ENCODE measurements around the gene PRKCQ. TPM values are rescaled to one million over a fixed set of nuclear protein-coding genes. Genes with fewer than 3 reads are reported as not detected.
"Not testable (repeated sequence)": the region's sequence is repeated elsewhere in the genome, so short reads cannot be mapped to it uniquely, and the experiment has no call there.

Gene PRKCQ
- total RNA-seq, 2 experiments from 2014 or later, result 62.6 to 69.5 TPM

- POLR2A ChIA-PET, result no interaction called here
- H3K9me3 Mint-ChIP-seq, result peaks cover 30% of the 10 kb centered on the region
- no peak for DNase-seq
- H3K36me3 Mint-ChIP-seq (ENCODE audit: low read depth), result peaks cover 35% of the 10 kb centered on the region
- no peak overlapping the region for H3K27ac Mint-ChIP-seq
- no peak overlapping the region for H3K4me3 Mint-ChIP-seq
- H3K4me1 Mint-ChIP-seq, result no peaks in the 10 kb centered on the region
- CTCF ChIA-PET, result interaction anchor here (1.5 kb wide), 1 partner anchor 12 kb away, joined by 5 read pairs; no protein-coding TSS in a partner anchor
- no peaks in the 10 kb centered on the region for H3K27me3 Mint-ChIP-seq
These were observed 186.9 kb downstream of the PRKCQ start for GRCh38 chr10:6393168-6393567.

GRCh38 chr10:6390213-6390845 lies 189.7 kb downstream of the PRKCQ start:
- H3K27ac Mint-ChIP-seq, result no peak overlapping the region
- no peaks in the 10 kb centered on the region for H3K27me3 Mint-ChIP-seq
- no peak overlapping the region for H3K4me3 Mint-ChIP-seq
- DNase-seq, result no peak
- CTCF ChIA-PET, result interaction anchor here (0.6 to 2.7 kb wide), 6 partner anchors 11 to 227 kb away, joined by 3 to 13 read pairs (median 4); partner anchors contain the start of gene PFKFB3
- peaks cover 40% of the 10 kb centered on the region for H3K36me3 Mint-ChIP-seq (ENCODE audit: low read depth)
- H3K4me1 Mint-ChIP-seq, result peaks cover 7% of the 10 kb centered on the region
- POLR2A ChIA-PET, result no interaction called here
- H3K9me3 Mint-ChIP-seq, result peaks cover 42% of the 10 kb centered on the region

DNA sequence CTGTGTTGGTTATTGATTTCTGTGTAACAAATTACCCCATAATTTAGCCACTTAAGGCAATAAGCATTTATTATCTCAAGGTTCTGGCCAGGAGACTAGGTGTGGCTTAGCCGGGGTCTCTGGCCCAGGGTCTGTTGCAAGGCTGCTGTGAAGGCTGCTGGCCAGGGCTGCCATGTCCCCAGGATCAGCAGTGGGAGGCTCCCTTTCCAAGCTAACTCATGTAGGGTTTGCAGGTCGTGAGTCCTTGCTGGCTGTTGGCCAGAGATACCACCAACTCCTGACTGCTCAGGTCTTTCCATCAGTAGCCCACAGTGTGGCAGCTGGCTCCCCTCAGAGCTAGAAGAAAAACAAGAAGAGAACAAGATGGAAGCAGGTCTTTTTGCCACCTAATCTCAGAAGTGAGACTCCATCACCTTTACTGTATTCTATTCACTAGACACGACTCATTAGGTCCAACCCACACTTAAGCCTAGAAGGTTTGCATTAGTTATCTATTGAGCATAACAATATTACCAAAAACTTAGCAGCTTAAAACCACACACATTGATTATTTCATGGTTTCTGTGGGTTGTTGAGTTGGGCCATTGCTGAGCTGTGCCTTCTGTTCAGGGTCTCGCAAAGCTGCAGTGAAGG lies 191.7 kb downstream of the PRKCQ start:
- DNase-seq, result no peak
- Mint-ChIP-seq H3K4me1 (peaks cover 13% of the 10 kb centered on the region), H3K4me3 (no peak overlapping the region), H3K27ac (no peak overlapping the region), H3K9me3 (peaks cover 42% of the 10 kb centered on the region), H3K27me3 (no peaks in the 10 kb centered on the region), H3K36me3 (ENCODE audit: low read depth) (peaks cover 37% of the 10 kb centered on the region)
- ChIA-PET POLR2A (no interaction called here), CTCF (interaction anchor here (0.5 to 2.7 kb wide), 6 partner anchors 13 to 199 kb away, joined by 3 to 13 read pairs (median 4); partner anchors contain the start of gene PFKFB3)

GRCh38 chr10:6386960-6387359 lies 193.1 kb downstream of the PRKCQ start:
- ChIA-PET CTCF (no interaction called here), POLR2A (no interaction called here)
- Mint-ChIP-seq H3K4me1 (peaks cover 26% of the 10 kb centered on the region), H3K9me3 (peaks cover 42% of the 10 kb centered on the region), H3K27me3 (no peaks in the 10 kb centered on the region), H3K4me3 (no peak overlapping the region), H3K27ac (no peak overlapping the region), H3K36me3 (ENCODE audit: low read depth) (peaks cover 39% of the 10 kb centered on the region)
- DNase-seq, result no peak

GRCh38 chr10:6386346-6386745 lies 193.7 kb downstream of the PRKCQ start:
- POLR2A ChIA-PET, result no interaction called here
- Mint-ChIP-seq H3K36me3 (ENCODE audit: low read depth) (peaks cover 39% of the 10 kb centered on the region), H3K27ac (no peak overlapping the region), H3K27me3 (no peaks in the 10 kb centered on the region), H3K4me1 (peaks cover 32% of the 10 kb centered on the region), H3K4me3 (no peak overlapping the region), H3K9me3 (peaks cover 40% of the 10 kb centered on the region)
- CTCF ChIA-PET, result interaction anchor here (1.2 kb wide), 1 partner anchor 21 kb away, joined by 4 read pairs; no protein-coding TSS in a partner anchor
- no peak for DNase-seq

DNA sequence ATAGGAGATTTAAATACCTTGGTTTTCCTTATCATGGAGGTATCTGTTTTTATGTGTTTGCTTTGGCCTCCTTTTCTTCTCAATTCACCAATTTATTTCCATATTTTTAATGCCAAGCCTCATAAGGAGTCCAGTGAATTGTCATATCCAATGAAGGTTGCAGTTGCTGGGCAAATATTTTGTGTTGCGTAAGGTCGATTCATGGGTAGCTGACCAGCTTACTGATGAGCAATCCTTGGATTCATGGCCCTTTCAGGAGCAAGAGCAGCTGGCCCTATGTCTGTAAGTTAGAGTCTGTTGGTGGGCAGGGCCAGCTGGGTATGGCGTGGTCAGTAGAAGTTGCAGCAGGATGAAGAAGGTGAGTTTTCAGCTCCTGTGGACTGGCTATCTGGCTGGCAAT lies 194.4 kb downstream of the PRKCQ start:
- Mint-ChIP-seq H3K9me3 (peaks cover 40% of the 10 kb centered on the region), H3K27me3 (no peaks in the 10 kb centered on the region), H3K4me3 (no peak overlapping the region), H3K4me1 (peaks cover 38% of the 10 kb centered on the region), H3K27ac (peak overlapping the region; percentile 31), H3K36me3 (ENCODE audit: low read depth) (peaks cover 39% of the 10 kb centered on the region)
- no peak for DNase-seq
- ChIA-PET POLR2A (no interaction called here), CTCF (interaction anchor here (0.7 to 1.4 kb wide), 3 partner anchors 20 to 275 kb away, joined by 3 to 4 read pairs (median 4); partner anchors contain the start of gene PFKFB3)

GRCh38 chr10:6384847-6385246 lies 195.2 kb downstream of the PRKCQ start:
- Mint-ChIP-seq H3K4me1 (peaks cover 38% of the 10 kb centered on the region), H3K27me3 (no peaks in the 10 kb centered on the region), H3K27ac (no peak overlapping the region), H3K9me3 (peaks cover 41% of the 10 kb centered on the region), H3K36me3 (ENCODE audit: low read depth) (peaks cover 39% of the 10 kb centered on the region), H3K4me3 (no peak overlapping the region)
- DNase-seq, result no peak
- POLR2A ChIA-PET, result no interaction called here
- CTCF ChIA-PET, result interaction anchor here (0.6 to 3.5 kb wide), 4 partner anchors 17 to 182 kb away, joined by 3 to 12 read pairs (median 8); partner anchors contain the start of gene PFKFB3

DNA sequence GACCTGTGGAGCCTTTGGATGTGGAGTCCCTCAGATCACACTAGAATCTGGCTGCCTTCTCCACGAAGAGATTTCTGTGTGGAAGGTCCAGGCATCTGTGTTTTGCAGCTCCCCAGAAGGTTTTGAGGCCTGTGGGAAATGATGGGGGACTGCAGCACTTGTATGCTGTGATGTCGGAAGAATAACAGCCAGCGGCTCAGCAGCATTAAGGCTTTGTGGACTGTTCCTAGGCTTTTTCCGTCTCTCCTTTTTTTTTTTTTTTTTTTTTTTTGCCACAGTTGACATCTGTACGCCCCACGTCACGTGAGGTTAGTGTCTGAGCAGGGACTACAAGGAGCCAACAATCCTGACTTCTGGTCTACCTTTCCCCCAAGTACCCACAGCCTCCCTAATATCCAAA lies 196.0 kb downstream of the PRKCQ start:
- CTCF ChIA-PET, result interaction anchor here (0.7 to 3.5 kb wide), 3 partner anchors 16 to 36 kb away, joined by 3 to 12 read pairs (median 11); no protein-coding TSS in a partner anchor
- H3K36me3 Mint-ChIP-seq (ENCODE audit: low read depth), result peaks cover 42% of the 10 kb centered on the region

GRCh38 chr10:6383096-6383812 lies 196.8 kb downstream of the PRKCQ start:
- Mint-ChIP-seq H3K27me3 (no peaks in the 10 kb centered on the region), H3K9me3 (peaks cover 44% of the 10 kb centered on the region), H3K4me1 (peaks cover 38% of the 10 kb centered on the region), H3K36me3 (ENCODE audit: low read depth) (peaks cover 47% of the 10 kb centered on the region), H3K27ac (no peak overlapping the region), H3K4me3 (no peak overlapping the region)
- DNase-seq, result no peak
- POLR2A ChIA-PET, result no interaction called here
- CTCF ChIA-PET, result interaction anchor here (0.7 to 3.5 kb wide), 6 partner anchors 15 to 181 kb away, joined by 3 to 12 read pairs (median 7); partner anchors contain the start of gene PFKFB3

More for the DNA sequence above, 196.0 kb downstream of the PRKCQ start:
- no peak overlapping the region for H3K27ac Mint-ChIP-seq
- H3K4me3 Mint-ChIP-seq, result no peak overlapping the region
- DNase-seq, result no peak
- peaks cover 42% of the 10 kb centered on the region for H3K9me3 Mint-ChIP-seq
- POLR2A ChIA-PET, result no interaction called here
- peaks cover 38% of the 10 kb centered on the region for H3K4me1 Mint-ChIP-seq
- no peaks in the 10 kb centered on the region for H3K27me3 Mint-ChIP-seq

DNA sequence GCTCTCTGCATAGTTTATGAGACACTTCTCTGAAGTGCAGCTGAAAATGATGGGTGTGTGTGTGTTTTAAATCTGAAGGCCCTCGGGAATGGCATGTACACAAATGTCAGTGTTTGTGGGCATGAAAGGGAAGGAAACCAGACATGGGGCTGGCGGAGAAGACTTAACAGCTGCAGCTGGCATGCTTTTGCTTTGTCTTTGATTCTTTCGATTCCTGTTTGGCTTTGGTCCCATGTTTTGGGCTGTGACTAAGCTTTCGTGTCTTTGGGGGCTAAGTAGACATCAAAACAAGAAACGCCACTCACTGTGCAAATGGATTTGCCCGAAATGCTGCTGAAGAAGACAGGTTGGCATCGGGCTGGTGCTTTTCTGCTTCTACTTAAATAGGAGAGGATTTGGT lies 198.0 kb downstream of the PRKCQ start:
- peak overlapping the region; percentile 49 for H3K4me3 Mint-ChIP-seq

DNA sequence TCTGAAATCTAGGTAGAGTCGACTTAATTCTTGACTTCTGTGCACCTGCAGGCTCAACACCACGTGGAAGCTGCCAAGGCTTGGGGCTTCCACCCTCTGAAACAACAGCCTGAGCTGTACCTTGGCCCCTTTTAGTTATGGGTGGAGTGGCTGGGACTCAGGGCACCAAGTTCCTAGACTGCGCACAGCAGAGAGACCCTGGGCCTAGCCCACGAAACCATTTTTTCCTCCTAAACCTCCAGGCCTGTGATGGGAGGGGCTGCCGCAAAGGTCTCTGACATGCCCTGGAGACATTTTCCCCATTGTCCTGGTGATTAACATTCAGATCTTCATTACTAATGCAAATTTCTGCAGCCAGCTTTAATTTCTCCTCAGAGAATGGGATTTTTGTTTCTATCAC lies 199.6 kb downstream of the PRKCQ start:
- peaks cover 33% of the 10 kb centered on the region for H3K4me1 Mint-ChIP-seq
- peaks cover 60% of the 10 kb centered on the region for H3K36me3 Mint-ChIP-seq (ENCODE audit: low read depth)
- CTCF ChIA-PET, result interaction anchor here (1.0 kb wide), 1 partner anchor 21 kb away, joined by 3 read pairs; no protein-coding TSS in a partner anchor
- peak overlapping the region; percentile 32 for H3K27ac Mint-ChIP-seq
- POLR2A ChIA-PET, H3K27me3 Mint-ChIP-seq, H3K4me3 Mint-ChIP-seq, DNase-seq: not testable (repeated sequence)
- peaks cover 45% of the 10 kb centered on the region for H3K9me3 Mint-ChIP-seq

More for the DNA sequence above, 198.0 kb downstream of the PRKCQ start:
- Mint-ChIP-seq H3K36me3 (ENCODE audit: low read depth) (peaks cover 52% of the 10 kb centered on the region), H3K9me3 (peaks cover 48% of the 10 kb centered on the region), H3K27me3 (no peaks in the 10 kb centered on the region), H3K4me1 (peaks cover 35% of the 10 kb centered on the region), H3K27ac (peak overlapping the region; percentile 84)
- POLR2A ChIA-PET, result interaction anchor here (0.8 kb wide), 1 partner anchor 34 kb away, joined by 3 read pairs; no protein-coding TSS in a partner anchor
- CTCF ChIA-PET, result interaction anchor here (0.6 to 3.5 kb wide), 7 partner anchors 14 to 179 kb away, joined by 3 to 12 read pairs (median 7); partner anchors contain the start of gene PFKFB3
- peak; percentile 54 for DNase-seq

DNA sequence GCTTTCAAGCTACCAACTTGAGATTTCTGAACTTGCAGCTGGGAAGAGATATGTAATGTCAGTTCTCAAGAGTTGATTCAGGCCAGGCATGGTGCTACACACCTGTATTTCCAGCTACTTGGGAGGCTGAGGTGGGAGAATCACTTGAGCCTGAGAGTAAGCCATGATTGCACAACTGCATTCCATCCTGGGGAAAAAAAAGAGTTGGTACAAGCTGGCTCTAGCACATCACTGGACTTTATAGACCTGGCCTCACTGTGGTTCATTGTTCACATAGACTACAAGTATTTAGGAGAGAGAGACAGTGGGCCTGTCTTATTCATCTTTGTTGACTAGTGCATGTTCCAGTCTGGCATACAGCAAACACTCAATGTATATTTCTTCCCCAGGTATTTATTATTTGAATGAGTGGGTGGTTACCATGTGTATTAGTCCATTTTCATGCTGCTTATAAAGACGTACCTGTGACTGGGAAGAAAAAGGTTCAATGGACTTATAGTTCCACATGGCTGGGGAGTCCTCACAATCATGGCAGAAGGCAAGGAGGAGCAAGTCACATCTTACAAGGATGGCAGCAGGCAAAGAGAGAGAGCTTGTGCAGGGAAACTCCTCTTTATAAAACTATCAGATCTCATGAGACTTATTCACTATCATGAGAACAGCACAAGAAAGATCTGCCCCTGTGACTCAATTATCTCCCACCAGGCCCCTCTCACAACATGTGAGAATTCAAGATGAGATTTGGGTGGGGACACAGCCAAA lies 200.9 kb downstream of the PRKCQ start:
- H3K4me1 Mint-ChIP-seq, result peaks cover 28% of the 10 kb centered on the region
- peaks cover 60% of the 10 kb centered on the region for H3K36me3 Mint-ChIP-seq (ENCODE audit: low read depth)
- peaks cover 45% of the 10 kb centered on the region for H3K9me3 Mint-ChIP-seq
- POLR2A ChIA-PET, result no interaction called here
- CTCF ChIA-PET, result interaction anchor here (0.8 to 1.5 kb wide), 3 partner anchors 13 to 31 kb away, joined by 3 to 5 read pairs (median 4); no protein-coding TSS in a partner anchor
- H3K27me3 Mint-ChIP-seq, result no peaks in the 10 kb centered on the region
- H3K4me3 Mint-ChIP-seq, result no peak overlapping the region
- peak overlapping the region; percentile 62 for H3K27ac Mint-ChIP-seq
- no peak for DNase-seq

Data from activated CD4-positive, alpha-beta T cell treated with anti-CD3 and anti-CD28 coated beads, Interleukin-2, amount 10 ng/mL, durations not matched to agents 7 days and 5 days (primary cell).